ENCODE measurements around the gene ARF1. TPM values are rescaled to one million over a fixed set of nuclear protein-coding genes. Genes with fewer than 3 reads are reported as not detected.

Gene ARF1
- total RNA-seq, 1 donor from 2014 or later, result 259 TPM

DNA sequence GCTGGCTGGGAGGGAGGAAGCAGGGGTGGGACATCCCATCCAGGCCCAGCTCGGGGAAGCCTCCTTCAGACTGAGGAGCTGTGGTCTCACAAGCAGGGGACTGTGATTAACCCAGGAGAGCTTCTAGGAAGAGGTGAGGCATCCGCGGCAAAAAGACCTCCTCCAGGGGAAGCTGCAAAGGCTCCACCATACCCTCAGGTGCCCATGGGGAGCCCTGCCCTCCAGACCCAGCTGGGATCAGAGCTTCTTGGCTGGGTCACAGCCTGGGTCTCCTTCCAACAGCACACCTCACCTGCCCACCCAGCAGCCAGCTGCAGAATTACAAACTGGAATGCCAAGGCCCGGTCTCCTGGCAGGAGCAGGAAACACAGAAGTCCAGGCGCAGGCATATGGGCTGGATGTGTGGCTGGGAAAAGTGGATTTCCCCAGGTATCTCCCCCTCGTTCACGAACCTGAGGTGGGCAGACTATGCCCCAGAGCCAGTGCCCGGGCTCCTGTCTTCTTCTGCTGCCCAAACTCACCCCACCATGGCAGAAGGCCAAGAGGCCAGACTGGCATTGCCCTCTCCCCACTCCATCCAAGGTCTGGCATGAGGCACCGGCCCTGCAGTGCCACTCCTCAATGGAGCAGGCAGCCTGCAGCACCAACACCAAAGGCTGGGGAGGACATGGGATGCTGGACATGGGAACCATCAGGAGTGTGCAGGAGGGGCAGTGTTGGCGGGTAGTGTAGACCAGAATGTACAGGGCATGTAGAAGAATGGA is 15.4 kb upstream of the ARF1 start:
- H3K27ac Mint-ChIP-seq, result no peak overlapping the region
- DNase-seq (ENCODE audit: low spot score, unreplicated experiment), result no peak
- H3K9me3 Mint-ChIP-seq (ENCODE audit: low read depth), result no peaks in the 10 kb centered on the region
- H3K4me3 Mint-ChIP-seq (ENCODE audit: low read depth), result no peak overlapping the region
- no peaks in the 10 kb centered on the region for H3K36me3 Mint-ChIP-seq (ENCODE audit: insufficient read depth)
- H3K4me1 Mint-ChIP-seq (ENCODE audit: low read depth), result no peaks in the 10 kb centered on the region
- no peak for TF ChIP-seq CTCF (IDR thresholded peaks at IDR 0.05; ENCODE audit: unreplicated experiment)
- H3K27me3 Mint-ChIP-seq, result peaks cover 27% of the 10 kb centered on the region

- no peaks in the 10 kb centered on the region for H3K36me3 Mint-ChIP-seq (ENCODE audit: insufficient read depth)
- H3K4me1 Mint-ChIP-seq (ENCODE audit: low read depth), result no peaks in the 10 kb centered on the region
- H3K27ac Mint-ChIP-seq, result no peak overlapping the region
- no peak overlapping the region for H3K4me3 Mint-ChIP-seq (ENCODE audit: low read depth)
- H3K27me3 Mint-ChIP-seq, result peaks cover 34% of the 10 kb centered on the region
- no peak for DNase-seq (ENCODE audit: low spot score, unreplicated experiment)
- no peaks in the 10 kb centered on the region for H3K9me3 Mint-ChIP-seq (ENCODE audit: low read depth)
- TF ChIP-seq CTCF (IDR thresholded peaks at IDR 0.05; ENCODE audit: unreplicated experiment), result no peak
Measured at GRCh38 chr1:228068359-228068758, 14.1 kb upstream of the ARF1 start.

- peaks cover 41% of the 10 kb centered on the region for H3K27me3 Mint-ChIP-seq
- no peak for DNase-seq (ENCODE audit: low spot score, unreplicated experiment)
- H3K4me1 Mint-ChIP-seq (ENCODE audit: low read depth), result no peaks in the 10 kb centered on the region
- no peak for TF ChIP-seq CTCF (IDR thresholded peaks at IDR 0.05; ENCODE audit: unreplicated experiment)
- H3K27ac Mint-ChIP-seq, result no peak overlapping the region
- H3K36me3 Mint-ChIP-seq (ENCODE audit: insufficient read depth), result no peaks in the 10 kb centered on the region
- H3K9me3 Mint-ChIP-seq (ENCODE audit: low read depth), result no peaks in the 10 kb centered on the region
- no peak overlapping the region for H3K4me3 Mint-ChIP-seq (ENCODE audit: low read depth)
Measured at GRCh38 chr1:228070173-228070572, 12.3 kb upstream of the ARF1 start.

DNA sequence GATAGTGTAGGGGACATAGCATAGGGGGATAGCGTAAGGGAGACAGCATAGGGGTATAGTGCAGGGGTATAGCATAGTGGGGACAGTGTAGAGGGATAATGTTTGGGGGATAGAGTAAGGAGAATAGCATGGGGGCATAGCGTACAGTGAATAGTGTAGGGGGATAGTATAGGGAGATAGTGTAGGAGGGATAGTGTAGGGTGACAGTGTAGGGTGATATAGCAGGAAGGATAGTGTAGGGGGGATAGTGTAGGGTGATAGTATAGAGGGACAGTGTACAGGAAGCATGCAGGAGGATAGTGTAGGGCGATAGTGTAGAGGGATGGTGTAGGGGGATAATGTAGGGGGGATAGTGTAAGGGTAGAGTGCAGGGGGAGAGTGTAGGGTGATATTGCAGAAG is 11.7 kb upstream of the ARF1 start:
- Mint-ChIP-seq H3K27ac (no peak overlapping the region), H3K9me3 (ENCODE audit: low read depth) (no peaks in the 10 kb centered on the region), H3K27me3 (peaks cover 39% of the 10 kb centered on the region), H3K36me3 (ENCODE audit: insufficient read depth) (no peaks in the 10 kb centered on the region), H3K4me3 (ENCODE audit: low read depth) (no peak overlapping the region), H3K4me1 (ENCODE audit: low read depth) (no peaks in the 10 kb centered on the region)
- TF ChIP-seq CTCF (IDR thresholded peaks at IDR 0.05; ENCODE audit: unreplicated experiment), result no peak
- no peak for DNase-seq (ENCODE audit: low spot score, unreplicated experiment)

DNA sequence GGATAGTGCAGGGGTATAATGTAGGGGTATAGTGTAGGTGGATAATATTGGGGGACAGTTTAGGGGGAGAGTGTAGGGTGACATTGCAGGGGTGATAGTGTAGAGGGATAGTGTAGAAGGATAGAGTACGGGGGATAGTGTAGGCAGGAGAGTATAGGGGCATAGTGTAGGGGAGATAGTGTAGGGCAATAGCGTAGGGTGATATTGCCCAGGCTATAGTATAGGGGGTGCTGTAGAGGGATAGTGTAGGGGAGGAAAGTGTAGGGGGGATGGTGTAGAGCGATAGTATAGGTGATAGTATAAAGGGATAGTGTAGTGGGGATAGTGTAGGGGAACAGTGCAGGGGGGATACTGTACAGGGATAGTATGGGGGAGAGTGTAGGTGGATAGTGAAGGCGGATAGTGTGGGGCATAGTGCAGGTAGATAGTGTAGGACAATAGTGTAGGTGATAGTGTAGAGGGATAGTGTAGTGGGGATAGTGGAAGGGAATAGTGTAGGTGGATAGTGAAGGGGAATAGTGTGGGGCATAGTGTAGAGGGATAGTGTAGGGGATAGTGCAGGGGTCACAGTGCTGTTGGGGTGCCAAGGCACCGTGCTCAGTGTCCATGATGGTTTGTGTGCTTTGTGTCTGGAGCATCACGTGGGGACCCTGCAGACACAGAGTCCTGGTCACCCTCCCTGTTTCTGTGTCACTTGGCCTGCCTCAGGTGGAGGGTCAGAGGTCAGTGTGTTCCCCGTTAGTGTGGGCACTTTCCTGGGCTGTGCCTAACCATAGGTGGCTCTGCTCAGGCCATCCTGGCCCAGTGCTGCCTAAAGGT is 10.5 kb upstream of the ARF1 start:
- Mint-ChIP-seq H3K4me1 (ENCODE audit: low read depth) (no peaks in the 10 kb centered on the region), H3K27ac (no peak overlapping the region), H3K27me3 (peaks cover 34% of the 10 kb centered on the region), H3K36me3 (ENCODE audit: insufficient read depth) (no peaks in the 10 kb centered on the region), H3K4me3 (ENCODE audit: low read depth) (no peak overlapping the region), H3K9me3 (ENCODE audit: low read depth) (no peaks in the 10 kb centered on the region)
- TF ChIP-seq CTCF (IDR thresholded peaks at IDR 0.05; ENCODE audit: unreplicated experiment), result no peak
- no peak for DNase-seq (ENCODE audit: low spot score, unreplicated experiment)

Data from progenitor cell of endocrine pancreas (in vitro differentiated cells).